Fibroblast of the aortic adventitia (primary cell): Measurements from ENCODE around the gene C12orf43. TPM values are rescaled to one million over a fixed set of nuclear protein-coding genes. Genes with fewer than 3 reads are reported as not detected.
"Not testable (repeated sequence)": the region's sequence is repeated elsewhere in the genome, so short reads cannot be mapped to it uniquely, and the experiment has no call there.

ENCODE experiments used
- DNase-seq: peaks from one replicate; pipeline ENCODE4 v3.0.0-alpha.2; 2010; ENCODE audit warnings: low read depth
- H3K4me3 ChIP-seq: 2 replicates; pipeline ENCODE4 v1.5.1; 2011; ENCODE audit warnings: low read depth, mild to moderate bottlenecking, control low read depth, low read length, moderate library complexity
- total RNA-seq: library from RNA; depleted of rRNA; stranded (reverse); fragments of >200 nt; gene quantifications from 2 replicates; pipeline ENCODE4 v1.2.3, GENCODE V29; 2012; ENCODE audit warnings: low replicate concordance
- TF ChIP-seq, protein P1 (sequence below): IDR thresholded peaks from 2 replicates; pipeline ENCODE4 v1.5.1; 2011; ENCODE audit warnings: mild to moderate bottlenecking, low read length, control low read depth, inconsistent platforms; ENCODE audit not compliant: insufficient read depth

The C12orf43 gene
- total RNA-seq, 1 donor, result 12.7 TPM

- no peak for DNase-seq
- TF ChIP-seq, protein P1, sequence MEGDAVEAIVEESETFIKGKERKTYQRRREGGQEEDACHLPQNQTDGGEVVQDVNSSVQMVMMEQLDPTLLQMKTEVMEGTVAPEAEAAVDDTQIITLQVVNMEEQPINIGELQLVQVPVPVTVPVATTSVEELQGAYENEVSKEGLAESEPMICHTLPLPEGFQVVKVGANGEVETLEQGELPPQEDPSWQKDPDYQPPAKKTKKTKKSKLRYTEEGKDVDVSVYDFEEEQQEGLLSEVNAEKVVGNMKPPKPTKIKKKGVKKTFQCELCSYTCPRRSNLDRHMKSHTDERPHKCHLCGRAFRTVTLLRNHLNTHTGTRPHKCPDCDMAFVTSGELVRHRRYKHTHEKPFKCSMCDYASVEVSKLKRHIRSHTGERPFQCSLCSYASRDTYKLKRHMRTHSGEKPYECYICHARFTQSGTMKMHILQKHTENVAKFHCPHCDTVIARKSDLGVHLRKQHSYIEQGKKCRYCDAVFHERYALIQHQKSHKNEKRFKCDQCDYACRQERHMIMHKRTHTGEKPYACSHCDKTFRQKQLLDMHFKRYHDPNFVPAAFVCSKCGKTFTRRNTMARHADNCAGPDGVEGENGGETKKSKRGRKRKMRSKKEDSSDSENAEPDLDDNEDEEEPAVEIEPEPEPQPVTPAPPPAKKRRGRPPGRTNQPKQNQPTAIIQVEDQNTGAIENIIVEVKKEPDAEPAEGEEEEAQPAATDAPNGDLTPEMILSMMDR, result no peak
Measured at GRCh38 chr12:121059031-121059898, 43.0 kb upstream of the C12orf43 start.

DNA sequence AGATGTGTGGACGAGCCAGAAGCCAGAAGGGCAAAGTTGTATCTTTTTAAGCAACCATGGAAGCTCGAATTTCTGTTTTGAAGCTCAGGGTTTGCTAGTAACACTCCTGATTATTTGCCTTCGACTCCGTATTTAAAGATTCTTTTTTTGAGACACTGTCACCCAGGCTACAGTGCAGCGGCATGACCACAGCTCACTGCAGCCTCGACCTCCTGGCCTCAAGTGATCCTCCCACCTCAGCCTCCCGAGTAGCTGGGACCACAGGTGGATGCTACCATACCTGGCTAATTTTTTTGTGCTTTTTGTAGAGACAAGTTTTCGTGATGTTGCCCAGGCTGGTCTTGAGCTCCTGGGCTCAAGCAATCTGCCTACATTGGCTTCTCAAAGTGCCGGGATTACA lies 41.5 kb upstream of the C12orf43 start:
- no peak for DNase-seq
- no peak overlapping the region for H3K4me3 ChIP-seq
- TF ChIP-seq, protein P1, result no peak

More at GRCh38 chr12:121059031-121059898, 43.0 kb upstream of the C12orf43 start:
- no peak overlapping the region for H3K4me3 ChIP-seq

DNA sequence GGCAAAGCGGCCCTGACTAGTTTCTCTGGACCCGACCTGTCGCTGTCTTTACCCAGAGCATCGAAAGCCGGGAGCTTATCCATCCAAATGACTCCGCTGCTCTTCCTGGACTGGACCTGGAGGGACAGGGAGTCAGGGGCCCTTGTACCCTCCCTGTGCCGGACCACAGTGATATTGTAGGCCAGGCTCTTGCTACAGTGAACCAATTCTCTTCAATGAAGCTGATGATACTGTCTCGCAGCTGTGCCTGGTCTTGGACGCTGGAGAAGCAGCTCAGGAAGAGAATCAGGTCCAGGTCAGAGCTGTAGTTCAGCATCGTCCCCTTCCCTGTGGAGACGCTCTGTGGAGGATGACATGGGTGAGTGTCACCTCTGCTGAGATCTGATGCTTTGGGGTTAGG lies 37.4 kb upstream of the C12orf43 start:
- TF ChIP-seq, protein P1, result no peak
- no peak overlapping the region for H3K4me3 ChIP-seq
- no peak for DNase-seq

DNA sequence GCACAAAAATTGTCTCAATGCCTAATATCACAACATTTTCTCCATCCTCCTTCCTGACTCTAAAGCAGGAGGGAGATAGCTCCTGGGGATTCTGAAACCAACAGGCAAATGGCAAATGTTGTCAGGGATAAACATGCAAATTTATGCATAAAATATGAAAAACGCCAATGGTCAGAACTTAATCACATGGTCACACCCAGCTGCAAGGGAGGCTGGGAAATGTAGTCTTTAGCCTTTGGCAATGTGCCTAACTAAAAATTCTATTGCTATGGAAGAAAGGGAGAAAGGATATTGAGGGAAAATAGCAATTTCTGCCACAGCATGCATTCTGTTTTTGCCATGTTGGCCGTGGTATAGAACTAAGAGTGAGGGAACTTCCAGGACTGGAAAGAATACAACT lies 34.4 kb upstream of the C12orf43 start:
- DNase-seq, result no peak

GRCh38 chr12:121048442-121048841 lies 32.2 kb upstream of the C12orf43 start:
- DNase-seq, result no peak
- TF ChIP-seq, protein P1, result no peak

More for the DNA sequence above, 34.4 kb upstream of the C12orf43 start:
- H3K4me3 ChIP-seq, result no peak overlapping the region
- TF ChIP-seq, protein P1, result no peak

DNA sequence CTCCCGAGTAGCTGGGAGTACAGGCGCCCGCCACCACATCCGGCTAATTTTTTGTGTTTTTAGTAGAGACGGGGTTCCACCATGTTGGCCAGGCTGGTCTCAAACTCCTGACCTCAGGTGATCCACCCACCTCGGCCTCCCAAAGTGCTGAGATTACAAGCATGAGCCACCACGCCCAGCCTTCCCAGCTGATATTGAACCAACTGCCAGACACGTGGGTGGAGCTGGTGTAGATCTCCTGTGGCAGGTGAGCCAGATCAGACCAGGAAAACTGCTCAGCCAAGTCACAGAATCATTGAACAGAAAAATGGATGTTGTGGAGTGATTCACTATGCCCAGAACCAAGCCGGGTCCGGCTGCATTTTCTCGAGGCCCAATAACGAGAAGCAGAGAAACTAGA lies 31.1 kb upstream of the C12orf43 start:
- DNase-seq, H3K4me3 ChIP-seq: not testable (repeated sequence)

More at GRCh38 chr12:121048442-121048841, 32.2 kb upstream of the C12orf43 start:
- H3K4me3 ChIP-seq, result no peak overlapping the region

DNA sequence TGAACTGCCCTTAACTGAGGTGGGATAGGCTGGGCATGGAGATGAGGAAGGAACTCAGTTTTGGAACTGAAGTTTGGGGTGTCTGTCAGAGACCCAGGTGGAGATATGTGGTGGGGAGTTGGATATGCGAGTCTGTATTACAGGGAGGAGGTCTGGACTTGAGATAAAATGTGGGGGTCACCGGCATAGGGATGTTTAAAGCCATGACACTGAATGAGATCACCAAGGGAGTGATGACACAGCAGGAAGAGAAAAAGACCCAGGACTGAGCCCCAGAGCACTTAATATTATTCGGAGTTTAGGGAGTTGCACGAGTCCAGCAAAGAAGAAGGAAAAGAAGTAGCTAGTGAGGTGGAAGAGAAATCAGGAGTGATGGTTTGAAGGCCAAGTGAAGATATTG lies 26.8 kb upstream of the C12orf43 start:
- DNase-seq, result no peak
- TF ChIP-seq, protein P1, result no peak
- H3K4me3 ChIP-seq, result no peak overlapping the region
